ENCODE data around the gene SESN3. TPM values are rescaled to one million over a fixed set of nuclear protein-coding genes. Genes with fewer than 3 reads are reported as not detected.
A peak's percentile ranks its signal among the peaks of the same experiment; 100 is the strongest.
"Not testable (repeated sequence)": the region's sequence is repeated elsewhere in the genome, so short reads cannot be mapped to it uniquely, and the experiment has no call there.

Gene SESN3
- total and polyA plus RNA-seq, 5 donors = 3.2 to 15.3 (median 11.9) TPM

GRCh38 chr11:95232666-95233065, 1.7 kb upstream of the SESN3 start:
- WGBS = 55% methylated on average over 3 of the region's 3 CpGs

GRCh38 chr11:95231881-95232605, 1.0 kb upstream of the SESN3 start:
- ATAC-seq (peak; percentile 57 to 66), DNase-seq (peak; percentile 75 to 89 (median 88))
- no peaks in the 10 kb centered on the region for H3K27me3 ChIP-seq (ENCODE audit: control insufficient read depth, insufficient read depth)
- no peaks in the 10 kb centered on the region for H3K9me3 ChIP-seq (ENCODE audit: control insufficient read depth, low read length)
- intact Hi-C loops (cut with DNase I) = loop anchor here in 1 of 4 donors (10.0 kb wide), 1 partner anchor 103 kb away; no protein-coding TSS in a partner anchor
- H3K4me3 ChIP-seq (ENCODE audit: low read length) = peak overlapping the region; percentile 57
- WGBS = 2% methylated on average over 35 of the region's 35 CpGs
- H3K4me1 ChIP-seq (ENCODE audit: control insufficient read depth, insufficient read depth, low read length) = no peaks in the 10 kb centered on the region
- H3K27ac ChIP-seq (ENCODE audit: low read length) = peak overlapping the region; percentile 96

More at GRCh38 chr11:95232666-95233065, 1.7 kb upstream of the SESN3 start:
- Histone ChIP-seq H3K4me3 (ENCODE audit: low read length) (peak overlapping the region; percentile 57), H3K9me3 (ENCODE audit: control insufficient read depth, low read length) (no peaks in the 10 kb centered on the region), H3K27ac (ENCODE audit: low read length) (no peak overlapping the region), H3K27me3 (ENCODE audit: control insufficient read depth, insufficient read depth) (no peaks in the 10 kb centered on the region), H3K4me1 (ENCODE audit: control insufficient read depth, insufficient read depth, low read length) (no peaks in the 10 kb centered on the region)
- intact Hi-C loops (cut with DNase I) = loop anchor here in 1 of 4 donors (10.0 kb wide), 1 partner anchor 102 kb away; no protein-coding TSS in a partner anchor
- DNase-seq = no peak
- no peak for ATAC-seq

GRCh38 chr11:95230810-95231126, 234 bp downstream of the SESN3 start:
- H3K4me3 ChIP-seq (ENCODE audit: low read length) = peak overlapping the region; percentile 93
- DNase-seq (no peak), ATAC-seq (peak; percentile 31 to 41)
- H3K27ac ChIP-seq (ENCODE audit: low read length) = peak overlapping the region; percentile 55
- H3K9me3 ChIP-seq (ENCODE audit: control insufficient read depth, low read length) = no peaks in the 10 kb centered on the region
- intact Hi-C loops (cut with DNase I) = loop anchor here in 1 of 4 donors (10.0 kb wide), 1 partner anchor 104 kb away; no protein-coding TSS in a partner anchor
- under 1% methylated on average over 40 of the region's 40 CpGs for WGBS
- no peaks in the 10 kb centered on the region for H3K4me1 ChIP-seq (ENCODE audit: control insufficient read depth, insufficient read depth, low read length)
- H3K27me3 ChIP-seq (ENCODE audit: control insufficient read depth, insufficient read depth) = no peaks in the 10 kb centered on the region

GRCh38 chr11:95229993-95230809, 801 bp downstream of the SESN3 start:
- under 1% methylated on average over 42 of the region's 42 CpGs for WGBS
- peak overlapping the region; percentile 93 for H3K4me3 ChIP-seq (ENCODE audit: low read length)
- no peaks in the 10 kb centered on the region for H3K9me3 ChIP-seq (ENCODE audit: control insufficient read depth, low read length)
- no peaks in the 10 kb centered on the region for H3K27me3 ChIP-seq (ENCODE audit: control insufficient read depth, insufficient read depth)
- DNase-seq (peak; percentile 11 to 75 (median 46)), ATAC-seq (peak in 1 of 2 donors; percentile 1)
- no peaks in the 10 kb centered on the region for H3K4me1 ChIP-seq (ENCODE audit: control insufficient read depth, insufficient read depth, low read length)
- H3K27ac ChIP-seq (ENCODE audit: low read length) = peak overlapping the region; percentile 55
- intact Hi-C loops (cut with DNase I) = loop anchor here in 1 of 4 donors (10.0 kb wide), 1 partner anchor 105 kb away; no protein-coding TSS in a partner anchor

GRCh38 chr11:95229199-95229992, 1.6 kb downstream of the SESN3 start:
- WGBS = under 1% methylated on average over 12 of the region's 12 CpGs
- no peak for ATAC-seq
- peak overlapping the region; percentile 93 for H3K4me3 ChIP-seq (ENCODE audit: low read length)
- no peak overlapping the region for H3K27ac ChIP-seq (ENCODE audit: low read length)
- no peaks in the 10 kb centered on the region for H3K9me3 ChIP-seq (ENCODE audit: control insufficient read depth, low read length)
- H3K27me3 ChIP-seq (ENCODE audit: control insufficient read depth, insufficient read depth) = no peaks in the 10 kb centered on the region
- no peaks in the 10 kb centered on the region for H3K4me1 ChIP-seq (ENCODE audit: control insufficient read depth, insufficient read depth, low read length)
- DNase-seq = no peak
- intact Hi-C loops (cut with DNase I) = no loop called here

- no peak overlapping the region for H3K4me3 ChIP-seq (ENCODE audit: low read length)
- DNase-seq (no peak), ATAC-seq (no peak)
- 73% methylated on average over 2 of the region's 2 CpGs for WGBS
- intact Hi-C loops (cut with DNase I) = no loop called here
- no peaks in the 10 kb centered on the region for H3K9me3 ChIP-seq (ENCODE audit: control insufficient read depth, low read length)
- no peaks in the 10 kb centered on the region for H3K27me3 ChIP-seq (ENCODE audit: control insufficient read depth, insufficient read depth)
- no peaks in the 10 kb centered on the region for H3K4me1 ChIP-seq (ENCODE audit: control insufficient read depth, insufficient read depth, low read length)
- no peak overlapping the region for H3K27ac ChIP-seq (ENCODE audit: low read length)
Observed at GRCh38 chr11:95228081-95228749, 2.8 kb downstream of the SESN3 start.

GRCh38 chr11:95227060-95227459, 3.9 kb downstream of the SESN3 start:
- H3K27me3 ChIP-seq (ENCODE audit: control insufficient read depth, insufficient read depth); H3K9me3 ChIP-seq (ENCODE audit: control insufficient read depth, low read length); H3K4me1 ChIP-seq (ENCODE audit: control insufficient read depth, insufficient read depth, low read length); ATAC-seq; H3K27ac ChIP-seq (ENCODE audit: low read length); intact Hi-C loops (cut with DNase I); H3K4me3 ChIP-seq (ENCODE audit: low read length): not testable (repeated sequence)
- WGBS = 89% methylated on average over 6 of the region's 6 CpGs
- peak in 1 of 3 donors; percentile 16 for DNase-seq

GRCh38 chr11:95222817-95223216, 8.2 kb downstream of the SESN3 start:
- Histone ChIP-seq H3K9me3 (ENCODE audit: control insufficient read depth, low read length) (no peaks in the 10 kb centered on the region), H3K4me3 (ENCODE audit: low read length) (no peak overlapping the region), H3K4me1 (ENCODE audit: control insufficient read depth, insufficient read depth, low read length) (no peaks in the 10 kb centered on the region), H3K27ac (ENCODE audit: low read length) (no peak overlapping the region), H3K27me3 (ENCODE audit: control insufficient read depth, insufficient read depth) (no peaks in the 10 kb centered on the region)
- ATAC-seq (no peak), DNase-seq (no peak)
- intact Hi-C loops (cut with DNase I) = no loop called here
- WGBS = 73% methylated on average over 3 of the region's 3 CpGs

- Histone ChIP-seq H3K9me3 (ENCODE audit: control insufficient read depth, low read length) (no peaks in the 10 kb centered on the region), H3K27me3 (ENCODE audit: control insufficient read depth, insufficient read depth) (no peaks in the 10 kb centered on the region), H3K27ac (ENCODE audit: low read length) (no peak overlapping the region), H3K4me1 (ENCODE audit: control insufficient read depth, insufficient read depth, low read length) (no peaks in the 10 kb centered on the region), H3K4me3 (ENCODE audit: low read length) (no peak overlapping the region)
- ATAC-seq (no peak), DNase-seq (no peak)
- WGBS = 94% methylated on average over 3 of the region's 3 CpGs
- intact Hi-C loops (cut with DNase I) = no loop called here
Observed at GRCh38 chr11:95219599-95219998, 11.4 kb downstream of the SESN3 start.

GRCh38 chr11:95218149-95218548, 12.9 kb downstream of the SESN3 start:
- 97% methylated on average over 2 of the region's 2 CpGs for WGBS
- intact Hi-C loops (cut with DNase I) = no loop called here
- ATAC-seq (no peak), DNase-seq (no peak)
- H3K27ac ChIP-seq (ENCODE audit: low read length) = no peak overlapping the region
- H3K9me3 ChIP-seq (ENCODE audit: control insufficient read depth, low read length) = no peaks in the 10 kb centered on the region
- no peaks in the 10 kb centered on the region for H3K27me3 ChIP-seq (ENCODE audit: control insufficient read depth, insufficient read depth)
- H3K4me3 ChIP-seq (ENCODE audit: low read length) = no peak overlapping the region
- H3K4me1 ChIP-seq (ENCODE audit: control insufficient read depth, insufficient read depth, low read length) = no peaks in the 10 kb centered on the region
